ENCODE measurements around the gene MACROD2.

- TF ChIP-seq CTCF (conservative IDR thresholded peaks at IDR 0.05; ENCODE audit: low read depth, low read length): no peak
- TF ChIP-seq EZH2 (IDR thresholded peaks at IDR 0.05; ENCODE audit: borderline replicate concordance, low read depth, low read length, poor library complexity, severe bottlenecking): no peak
Observed at GRCh38 chr20:15767586-15767985, 1772.3 kb downstream of the MACROD2 start.
